Prostate gland (tissue), 2 donors: ENCODE measurements around the gene TOPORS. TPM values are rescaled to one million over a fixed set of nuclear protein-coding genes. Genes with fewer than 3 reads are reported as not detected.

Experiments
- DNase-seq: peaks from one replicate; pipeline ENCODE4 v3.0.0-alpha.2; 2019; ENCODE audit warnings: low spot score
- H3K27ac ChIP-seq, 2 donors: fragments of 200-600 bp; sonication (generic); 2 replicates each; pipeline ENCODE4 v1.5.1; 2017 to 2019
- H3K27me3 ChIP-seq: fragments of 200-600 bp; sonication (generic); replicated peaks from 2 replicates; pipeline ENCODE4 v1.5.1; 2019; ENCODE audit not compliant: insufficient read depth
- H3K36me3 ChIP-seq, 2 donors: fragments of 200-600 bp; sonication (generic); 1 replicate in 1 of 2; 2 replicates in 1 of 2; pipeline versions ENCODE4 v1.5.1 to v1.8.1; 2017 to 2019
- H3K4me1 ChIP-seq: fragments of 200-600 bp; sonication (generic); replicated peaks from 2 replicates; pipeline ENCODE4 v1.5.1; 2019
- H3K4me3 ChIP-seq, 2 donors: fragments of 200-600 bp; sonication (generic); 2 replicates each; pipeline ENCODE4 v1.5.1; 2017 to 2019
- H3K9me3 ChIP-seq: fragments of 200-600 bp; sonication (generic); 2 replicates; pipeline ENCODE4 v1.5.1; 2017
- POLR2A ChIP-seq: fragments of 450-650 bp; IDR thresholded peaks from one replicate; pipeline ENCODE4 v1.6.1; 2016; ENCODE audit warnings: antibody characterized with exemption, mild to moderate bottlenecking
- POLR2AphosphoS5 ChIP-seq: sonication (generic); formaldehyde crosslinking; IDR thresholded peaks from one replicate; pipeline ENCODE4 v1.6.1; 2017; ENCODE audit warnings: antibody characterized with exemption
- WGBS: methylation state at CpG from one replicate; pipeline ENCODE4 v1.1.5; 2018; 5-methylcytosine and 5-hydroxymethylcytosine counted together
- intact Hi-C: fragments of 100-400 bp; cut with DNase I; formaldehyde crosslinking; loops from one replicate; pipeline ENCODE4 v1.14.2; 2022
- total RNA-seq, 2 donors: library from RNA; depleted of rRNA; stranded (reverse); fragments of >200 nt; gene quantifications; one replicate each; pipeline ENCODE4 v1.1.0, GENCODE V29; 2016
- TF ChIP-seq, protein P1 (sequence below), 4 experiments: fragments of 200-600 bp in 2 of 4; fragments of 450-650 bp in 2 of 4; sonication (generic) in 2 of 4; IDR thresholded peaks; 1 replicate in 3 of 4; 2 replicates in 1 of 4; pipeline ENCODE4 v1.5.1; 2016 to 2019; ENCODE audit warnings: antibody characterized with exemption in 4 of 4, mild to moderate bottlenecking in 2 of 4, moderate library complexity in 2 of 4

Gene TOPORS
- total RNA-seq, 2 donors from 2014 or later, result 18.2 to 27.2 TPM

DNA sequence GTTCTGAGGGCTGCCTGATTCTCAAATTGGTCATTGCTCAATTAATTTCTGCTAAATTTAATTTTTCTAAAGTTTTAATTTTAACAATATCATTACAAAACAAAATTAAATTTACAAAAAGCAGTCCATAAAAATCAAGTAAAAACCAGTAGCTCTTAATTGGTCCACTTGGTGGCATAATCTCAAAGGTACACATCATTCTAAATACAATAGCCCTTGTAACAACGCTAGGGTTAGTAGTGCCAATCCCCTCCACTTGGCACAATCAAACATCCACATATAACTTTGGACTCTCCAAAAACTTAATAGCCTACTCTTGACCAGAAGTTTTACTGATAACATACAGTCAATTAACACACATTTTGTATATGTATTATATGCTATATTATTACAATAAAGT, 22.5 kb upstream of the TOPORS start:
- H3K9me3 ChIP-seq, result no peaks in the 10 kb centered on the region
- no peak overlapping the region for H3K4me3 ChIP-seq
- WGBS, result 47% methylated on average over 1 of the region's 1 CpG
- DNase-seq, result no peak
- no peak for TF ChIP-seq POLR2AphosphoS5
- no peak for TF ChIP-seq POLR2A
- TF ChIP-seq, protein P1, sequence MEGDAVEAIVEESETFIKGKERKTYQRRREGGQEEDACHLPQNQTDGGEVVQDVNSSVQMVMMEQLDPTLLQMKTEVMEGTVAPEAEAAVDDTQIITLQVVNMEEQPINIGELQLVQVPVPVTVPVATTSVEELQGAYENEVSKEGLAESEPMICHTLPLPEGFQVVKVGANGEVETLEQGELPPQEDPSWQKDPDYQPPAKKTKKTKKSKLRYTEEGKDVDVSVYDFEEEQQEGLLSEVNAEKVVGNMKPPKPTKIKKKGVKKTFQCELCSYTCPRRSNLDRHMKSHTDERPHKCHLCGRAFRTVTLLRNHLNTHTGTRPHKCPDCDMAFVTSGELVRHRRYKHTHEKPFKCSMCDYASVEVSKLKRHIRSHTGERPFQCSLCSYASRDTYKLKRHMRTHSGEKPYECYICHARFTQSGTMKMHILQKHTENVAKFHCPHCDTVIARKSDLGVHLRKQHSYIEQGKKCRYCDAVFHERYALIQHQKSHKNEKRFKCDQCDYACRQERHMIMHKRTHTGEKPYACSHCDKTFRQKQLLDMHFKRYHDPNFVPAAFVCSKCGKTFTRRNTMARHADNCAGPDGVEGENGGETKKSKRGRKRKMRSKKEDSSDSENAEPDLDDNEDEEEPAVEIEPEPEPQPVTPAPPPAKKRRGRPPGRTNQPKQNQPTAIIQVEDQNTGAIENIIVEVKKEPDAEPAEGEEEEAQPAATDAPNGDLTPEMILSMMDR (IDR thresholded peaks at IDR 0.05), result no peak
- intact Hi-C loops, result loop anchor here (10.0 kb wide), 2 partner anchors 50 to 140 kb away; partner anchors contain the start of gene RIGI
- H3K4me1 ChIP-seq, result no peaks in the 10 kb centered on the region
- no peak overlapping the region for H3K27ac ChIP-seq
- no peaks in the 10 kb centered on the region for H3K36me3 ChIP-seq
- no peaks in the 10 kb centered on the region for H3K27me3 ChIP-seq

DNA sequence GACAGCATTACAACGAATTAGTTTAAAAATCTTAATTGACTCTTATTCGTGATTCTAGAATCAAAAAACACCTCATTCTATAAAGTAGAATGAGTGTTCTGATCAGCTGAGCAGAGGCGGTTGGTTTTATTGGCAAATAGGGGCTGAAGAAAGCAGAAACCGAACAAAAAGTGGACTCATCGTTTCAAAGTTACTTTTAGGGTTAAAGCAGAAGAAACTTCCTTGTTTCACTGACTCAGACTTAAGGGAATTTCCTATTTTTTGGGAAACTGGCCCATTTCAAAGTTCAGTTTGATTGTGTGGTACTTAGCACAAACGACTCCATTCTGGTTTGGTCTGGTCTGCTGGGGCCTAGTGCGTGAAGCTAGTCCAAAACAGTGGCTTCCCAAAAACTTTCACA, 21.4 kb upstream of the TOPORS start:
- TF ChIP-seq POLR2A (no peak), POLR2AphosphoS5 (no peak)
- TF ChIP-seq, protein P1 (IDR thresholded peaks at IDR 0.05), result no peak
- intact Hi-C loops, result loop anchor here (10.0 kb wide), 2 partner anchors 49 to 139 kb away; partner anchors contain the start of gene RIGI
- H3K27ac ChIP-seq, result no peak overlapping the region
- 92% methylated on average over 7 of the region's 7 CpGs for WGBS
- H3K4me1 ChIP-seq, result no peaks in the 10 kb centered on the region
- no peak for DNase-seq
- no peaks in the 10 kb centered on the region for H3K9me3 ChIP-seq
- no peaks in the 10 kb centered on the region for H3K36me3 ChIP-seq
- no peaks in the 10 kb centered on the region for H3K27me3 ChIP-seq
- no peak overlapping the region for H3K4me3 ChIP-seq

DNA sequence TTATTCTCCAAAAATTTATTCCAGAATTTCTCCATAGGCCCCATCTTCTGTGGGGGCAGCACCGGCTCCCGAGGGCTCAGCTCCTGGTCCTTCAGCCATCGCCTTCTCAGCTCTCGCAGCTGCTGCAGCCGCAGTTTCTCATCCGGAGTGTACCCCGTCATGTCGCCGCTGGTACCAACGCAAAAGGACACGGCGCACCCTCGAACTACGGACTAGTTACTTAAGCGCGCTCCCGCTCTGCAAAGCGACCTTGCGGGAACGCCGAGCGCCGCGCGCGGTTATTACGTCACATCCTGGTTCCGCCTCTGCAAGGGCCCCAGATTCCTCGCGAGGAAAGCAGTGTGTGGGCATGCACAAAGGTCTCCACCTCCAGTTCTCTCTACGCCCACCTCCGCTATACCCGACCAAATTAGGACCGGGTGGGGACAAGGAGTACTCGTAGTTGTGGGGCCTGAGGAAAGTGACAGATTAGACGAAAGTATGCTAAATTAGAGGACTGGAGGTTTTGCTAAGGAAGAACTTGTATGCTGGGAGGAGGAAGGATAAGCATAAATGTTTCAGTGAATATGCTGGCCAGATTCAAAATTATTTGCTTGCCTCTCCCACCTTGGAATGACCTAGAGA, 20.6 kb upstream of the TOPORS start, which contains the start of gene NDUFB6:
NDUFB6 (minus strand) TSS at position 260 of the 624 bp plus-strand sequence; CDS start at position 161, 99 bp downstream.
- Histone ChIP-seq H3K4me3 (peak within 1 kb of the TSS; percentile 70 to 80), H3K9me3 (no peaks in the 10 kb centered on the region), H3K36me3 (no peaks in the 10 kb centered on the region), H3K27me3 (no peaks in the 10 kb centered on the region), H3K4me1 (no peaks in the 10 kb centered on the region), H3K27ac (peak within 1 kb of the TSS; percentile 80 to 85)
- intact Hi-C loops, result loop anchor here (10.0 kb wide), 2 partner anchors 48 to 138 kb away; partner anchors contain the start of gene RIGI
- 0% methylated on average over 36 of the region's 36 CpGs for WGBS
- peak; percentile 95 for TF ChIP-seq POLR2AphosphoS5
- TF ChIP-seq POLR2A, result peak; percentile 59
- TF ChIP-seq, protein P1 (IDR thresholded peaks at IDR 0.05), result peak in 1 of 4 experiments; percentile 11
- DNase-seq, result peak; percentile 93

DNA sequence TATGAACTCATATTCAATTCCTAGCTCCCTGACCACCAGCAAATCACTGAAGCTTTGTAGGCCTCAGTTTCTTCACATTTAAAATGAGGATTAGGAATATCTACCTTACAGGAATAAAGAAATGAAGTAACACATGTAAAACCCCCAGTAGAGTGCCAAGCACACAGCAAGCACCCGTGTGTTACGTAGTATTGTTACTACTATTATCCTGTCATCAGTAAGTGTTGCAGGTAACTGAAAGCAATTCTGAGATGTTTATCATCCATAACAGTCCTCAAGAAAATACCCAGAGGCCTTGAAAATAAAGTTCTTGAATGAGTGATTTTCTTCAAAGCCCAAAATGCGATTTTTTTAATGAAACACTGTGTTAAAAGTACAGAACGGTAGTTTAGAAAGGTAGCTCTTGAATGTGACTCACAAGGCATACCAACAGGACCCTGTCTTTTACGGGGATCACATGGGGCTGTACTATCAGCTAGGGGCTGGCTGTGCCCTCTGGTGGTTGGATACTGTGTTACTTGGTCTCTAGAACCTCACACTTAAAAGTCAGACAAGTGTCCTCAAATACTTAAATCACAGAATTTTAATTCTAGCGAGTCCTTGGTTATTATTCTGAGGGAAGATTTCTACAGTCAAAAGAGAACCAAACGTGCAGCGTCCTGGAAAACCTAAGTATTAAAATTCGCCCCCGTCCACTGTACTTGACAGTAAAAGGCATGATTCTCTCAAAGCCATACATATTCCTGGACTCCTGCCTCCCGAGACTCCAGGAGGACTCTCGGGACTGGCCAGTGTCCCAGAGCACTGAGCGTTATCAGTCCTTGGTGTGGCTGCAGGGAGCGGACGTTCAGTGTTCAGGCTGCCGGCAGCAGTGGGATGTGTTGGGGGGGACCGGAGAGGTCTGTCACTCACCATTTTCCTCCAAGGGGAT, 19.8 kb upstream of the TOPORS start:
- TF ChIP-seq POLR2A (no peak), POLR2AphosphoS5 (peak; percentile 27)
- TF ChIP-seq, protein P1 (IDR thresholded peaks at IDR 0.05), result peak; percentile 48 to 77 (median 64)
- intact Hi-C loops, result loop anchor here (10.0 kb wide), 2 partner anchors 47 to 137 kb away; partner anchors contain the start of gene RIGI
- WGBS, result 2% methylated on average over 17 of the region's 17 CpGs

More for the DNA sequence above, 19.8 kb upstream of the TOPORS start:
- H3K36me3 ChIP-seq, result no peaks in the 10 kb centered on the region
- H3K27ac ChIP-seq, result peak overlapping the region; percentile 80 to 85
- H3K4me3 ChIP-seq, result peak overlapping the region; percentile 70 to 80
- H3K4me1 ChIP-seq, result no peaks in the 10 kb centered on the region
- H3K27me3 ChIP-seq, result no peaks in the 10 kb centered on the region
- H3K9me3 ChIP-seq, result no peaks in the 10 kb centered on the region
- peak; percentile 74 for DNase-seq
